Fibroblast of peridontal ligament (primary cell): Measurements from ENCODE around the gene ACOT7.
"Not testable (repeated sequence)": the region's sequence is repeated elsewhere in the genome, so short reads cannot be mapped to it uniquely, and the experiment has no call there.

Experiments
- DNase-seq: peaks from one replicate; pipeline ENCODE4 v3.0.0-alpha.2; 2010; ENCODE audit errors: extremely low read depth

ACOT7 gene

DNA sequence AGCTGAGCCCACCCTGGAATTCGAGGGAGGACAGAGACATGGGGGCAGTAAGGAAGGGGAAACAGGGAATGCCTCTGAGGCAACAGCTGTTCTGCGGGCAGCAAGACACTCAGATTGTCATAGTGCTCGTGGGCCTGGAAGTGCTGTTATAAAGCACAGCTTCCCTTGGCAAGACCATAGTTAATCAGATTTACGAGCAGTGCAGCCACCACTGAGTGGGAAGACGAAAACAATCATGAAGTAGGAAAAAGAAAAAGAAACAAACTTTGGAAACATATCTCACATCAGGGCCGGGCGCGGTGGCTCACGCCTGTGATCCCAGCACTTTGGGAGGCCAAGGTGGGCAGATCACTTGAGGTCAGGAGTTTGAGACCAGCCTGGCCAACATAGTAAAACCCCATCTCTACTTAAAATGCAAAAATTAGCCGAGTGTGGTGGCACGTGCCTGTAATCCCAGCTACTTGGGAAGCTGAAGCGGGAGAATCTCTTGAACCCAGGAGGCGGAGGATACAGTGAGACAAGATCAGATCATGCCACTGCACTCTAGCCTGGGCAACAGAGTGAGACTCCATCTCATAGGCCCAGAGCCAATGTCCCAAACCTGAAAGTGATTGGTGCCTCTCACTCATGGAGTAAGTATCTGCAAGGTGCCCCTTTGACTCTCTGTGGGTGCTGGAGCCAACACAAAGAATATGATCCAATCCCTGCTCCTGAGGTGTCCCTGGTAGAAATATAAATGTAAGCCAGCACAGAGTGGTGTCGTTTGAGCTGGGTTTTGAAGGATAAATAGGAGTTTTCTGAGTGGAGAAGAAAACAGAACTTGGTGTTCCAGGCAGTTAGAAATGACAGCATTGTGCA lies 77.1 kb downstream of the ACOT7 start:
- DNase-seq = no peak

DNA sequence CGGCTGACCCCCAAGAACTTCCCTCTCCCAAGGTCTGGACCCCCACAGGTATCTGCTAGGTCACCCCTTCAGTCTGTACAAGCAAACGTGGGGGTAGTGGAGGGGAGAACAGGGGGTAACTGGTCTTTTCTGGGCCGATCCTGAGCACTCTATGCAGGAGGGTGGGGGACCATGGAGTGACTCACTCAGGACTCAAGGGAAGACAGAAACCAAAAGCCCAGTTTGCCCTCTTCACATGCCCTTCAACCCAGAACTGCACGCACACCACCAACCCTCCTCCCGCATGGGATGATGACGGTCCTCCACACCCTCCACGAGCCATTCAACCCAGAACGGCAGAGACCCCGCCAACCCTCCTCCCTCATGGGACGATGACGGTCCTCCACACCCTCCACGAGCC lies 79.1 kb downstream of the ACOT7 start:
- DNase-seq = no peak

DNA sequence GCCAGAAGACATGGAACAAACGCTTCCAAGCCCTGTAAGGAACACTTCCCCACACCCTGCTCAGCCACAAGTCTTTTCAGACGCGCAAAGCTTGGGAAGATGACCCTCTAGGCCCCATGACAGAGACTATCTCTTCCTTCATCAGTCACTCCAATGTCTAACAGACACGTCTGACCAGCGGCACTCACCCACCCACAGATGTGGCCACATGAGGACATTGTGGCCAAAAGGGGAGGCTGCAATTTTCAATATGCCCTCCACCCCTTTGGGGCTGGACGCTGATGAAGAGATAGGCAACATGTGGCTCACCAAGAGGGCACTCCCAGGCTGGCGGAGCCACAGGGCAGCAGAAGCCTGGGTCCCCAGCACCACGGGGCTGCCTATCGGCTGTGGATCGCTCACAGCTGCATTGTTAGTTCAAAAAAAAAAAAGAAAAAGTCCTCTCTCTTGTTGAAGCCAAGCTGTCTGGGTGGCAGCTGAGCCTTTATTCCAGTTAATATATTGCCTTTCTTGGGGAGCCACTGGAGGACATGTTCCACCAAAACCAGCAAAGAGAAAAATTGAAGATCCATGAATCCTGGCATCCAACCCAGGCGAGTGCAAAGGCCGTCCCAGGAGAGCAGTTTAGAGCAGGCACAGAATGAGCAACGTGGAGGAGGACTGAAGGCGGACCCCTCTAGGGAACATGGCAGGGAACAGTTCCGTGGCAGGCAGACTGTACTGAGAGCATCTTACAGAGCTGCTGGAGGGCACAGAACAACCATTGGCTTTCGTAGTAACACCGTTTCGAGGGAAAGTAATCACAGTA lies 80.0 kb downstream of the ACOT7 start:
- DNase-seq = no peak

DNA sequence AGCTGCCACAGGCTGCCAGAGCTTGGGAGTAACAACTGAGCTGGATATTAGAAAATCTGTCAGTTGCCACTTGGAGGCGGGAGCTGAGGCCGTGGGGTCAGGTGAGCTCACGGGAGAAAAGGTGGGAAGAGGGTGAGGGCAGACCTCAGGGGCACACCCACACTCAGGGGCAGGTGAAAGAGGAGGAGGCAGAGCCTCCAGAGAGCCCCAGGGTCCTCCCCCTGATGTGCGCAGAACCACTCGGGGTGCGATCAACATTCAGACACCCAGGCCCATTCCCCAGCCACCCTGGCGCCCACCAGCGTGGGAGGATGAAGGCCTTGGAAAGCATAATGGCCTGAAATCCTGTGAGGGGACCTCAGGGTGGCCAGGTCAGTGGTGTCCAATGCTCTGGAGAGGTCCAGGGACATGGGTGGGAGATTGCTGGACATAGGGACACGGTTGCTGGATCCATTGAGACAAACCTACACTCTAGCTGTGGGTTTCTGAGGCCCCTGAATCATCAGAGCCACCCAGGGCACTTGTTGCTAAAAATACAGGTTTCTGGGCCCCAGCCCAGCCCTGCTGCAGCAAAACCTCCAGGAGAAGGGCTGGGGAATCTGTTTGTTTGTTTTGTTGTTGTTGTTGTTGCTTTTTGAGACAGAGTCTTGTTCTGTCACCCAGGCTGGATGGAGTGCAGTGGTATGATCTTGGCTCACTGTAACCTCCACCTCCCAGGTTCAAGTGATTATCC lies 83.3 kb downstream of the ACOT7 start:
- DNase-seq = no peak

DNA sequence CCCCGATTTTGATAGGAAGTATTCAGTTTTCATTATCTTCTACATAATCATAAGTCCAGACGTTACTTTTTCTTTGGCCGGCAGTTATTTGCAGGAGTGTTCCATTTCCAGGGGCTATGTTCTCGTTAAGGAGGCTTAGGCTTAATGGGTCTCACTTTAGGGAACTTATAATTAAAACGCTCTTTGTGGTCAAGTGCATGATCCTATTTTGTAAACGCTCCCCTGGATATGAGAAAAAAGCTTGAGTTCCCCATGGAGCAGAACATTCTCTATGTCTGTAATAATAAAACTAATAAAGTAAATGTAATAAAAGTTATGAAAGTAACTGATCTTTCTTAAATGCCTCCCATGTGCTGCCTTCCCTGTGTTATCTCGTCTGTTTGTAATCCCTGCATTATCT lies 84.0 kb downstream of the ACOT7 start:
- no peak for DNase-seq

DNA sequence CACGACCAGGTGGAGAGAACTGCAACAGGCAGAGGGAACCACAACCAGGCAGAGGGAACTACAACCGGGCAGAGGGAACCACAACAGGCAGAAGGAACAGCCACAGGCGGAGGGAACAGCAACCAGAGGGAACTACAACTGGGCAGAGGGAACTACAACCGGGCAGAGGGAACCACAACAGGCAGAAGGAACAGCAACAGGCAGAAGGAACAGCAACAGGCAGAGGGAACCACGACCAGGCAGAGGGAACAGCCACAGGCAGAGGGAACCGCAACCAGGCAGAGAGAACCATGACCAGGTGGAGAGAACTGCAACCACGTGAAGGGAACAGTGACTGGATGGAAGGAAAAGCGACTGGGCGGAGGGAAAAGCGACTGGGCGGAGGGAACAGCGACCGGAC lies 85.1 kb downstream of the ACOT7 start:
- no peak for DNase-seq

DNA sequence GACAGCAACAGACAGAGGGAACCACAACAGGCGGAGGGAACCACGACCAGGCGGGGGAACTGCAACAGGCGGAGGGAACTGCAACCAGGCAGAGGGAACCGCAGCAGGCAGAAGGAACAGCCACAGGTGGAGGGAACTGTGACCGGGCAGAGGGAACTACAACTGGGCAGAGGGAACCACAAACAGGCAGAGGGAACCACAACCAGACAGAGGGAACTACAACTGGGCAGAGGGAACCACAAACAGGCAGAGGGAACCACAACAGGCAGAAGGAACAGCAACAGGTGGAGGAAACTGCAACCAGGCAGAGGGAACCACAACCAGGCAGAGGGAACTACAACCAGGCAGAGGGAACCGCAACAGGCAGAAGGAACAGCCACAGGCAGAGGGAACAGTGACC lies 85.9 kb downstream of the ACOT7 start:
- not testable (repeated sequence) for DNase-seq

DNA sequence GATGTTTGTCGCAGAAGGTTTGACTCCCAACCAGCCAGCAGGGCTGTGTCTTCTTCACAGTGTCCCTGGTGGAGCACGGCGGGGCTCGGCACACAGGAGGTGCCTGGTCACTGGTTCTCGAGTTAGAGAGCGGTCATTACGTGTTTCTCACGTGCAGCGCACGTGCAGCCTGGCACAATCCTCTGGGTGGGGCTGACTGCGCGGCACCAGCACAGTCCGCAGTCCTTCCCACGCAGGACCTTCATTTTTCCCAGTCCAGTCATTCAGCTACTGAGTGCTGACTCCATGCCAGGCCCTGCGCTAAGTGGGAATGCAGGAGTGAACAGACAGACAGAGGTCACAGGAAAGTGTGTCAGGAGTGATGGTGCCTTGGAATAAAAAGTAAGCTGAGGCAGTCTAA lies 86.5 kb downstream of the ACOT7 start:
- no peak for DNase-seq

DNA sequence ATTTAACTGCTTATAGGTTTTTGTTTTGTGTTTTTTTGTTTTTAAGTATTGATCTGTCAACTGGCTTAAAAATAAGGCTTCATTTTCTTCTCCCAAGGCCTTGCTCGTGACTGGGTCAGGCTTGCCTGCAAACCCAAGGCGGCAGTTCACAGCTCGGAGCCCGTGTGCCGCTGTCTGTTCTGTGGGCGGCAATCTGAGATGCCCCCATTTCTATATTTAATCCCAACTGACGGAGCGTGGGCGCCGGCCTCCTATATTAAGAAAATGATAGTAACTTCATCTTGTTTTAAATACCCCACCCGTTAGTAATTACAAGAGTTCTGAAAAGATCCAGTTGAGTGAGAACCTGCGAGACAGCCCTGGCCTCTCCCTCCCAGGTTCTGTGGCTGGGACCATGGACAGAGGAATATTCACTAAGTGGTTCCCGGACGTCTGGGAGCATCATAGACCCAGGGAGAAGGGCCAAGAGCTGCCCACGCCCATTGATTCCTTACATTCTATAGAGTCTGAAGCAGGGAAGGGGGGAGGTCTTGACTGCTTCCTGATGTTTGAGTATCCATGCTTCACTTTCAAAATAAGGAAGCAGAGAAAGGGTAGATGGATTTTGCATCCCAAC lies 90.1 kb downstream of the ACOT7 start:
- peak; percentile 8 for DNase-seq

DNA sequence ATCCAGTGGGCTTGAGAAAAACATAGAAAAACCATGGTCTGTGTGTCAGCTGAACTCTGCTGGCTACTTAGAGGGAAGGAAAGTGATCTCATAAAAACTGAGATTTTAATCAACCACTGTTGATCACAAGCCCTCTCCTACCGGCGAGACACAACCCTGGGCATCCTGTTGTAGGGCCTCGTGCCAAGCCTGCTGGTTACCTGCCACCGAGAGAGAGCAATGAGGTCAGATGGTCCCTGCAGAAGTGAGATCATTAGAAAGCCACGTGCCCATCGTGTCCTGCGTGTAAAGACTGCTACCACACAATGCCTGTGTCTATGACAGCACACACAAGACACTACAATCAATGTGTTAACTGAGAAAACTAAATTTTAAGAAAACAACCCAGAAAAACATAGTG lies 91.0 kb downstream of the ACOT7 start:
- no peak for DNase-seq

DNA sequence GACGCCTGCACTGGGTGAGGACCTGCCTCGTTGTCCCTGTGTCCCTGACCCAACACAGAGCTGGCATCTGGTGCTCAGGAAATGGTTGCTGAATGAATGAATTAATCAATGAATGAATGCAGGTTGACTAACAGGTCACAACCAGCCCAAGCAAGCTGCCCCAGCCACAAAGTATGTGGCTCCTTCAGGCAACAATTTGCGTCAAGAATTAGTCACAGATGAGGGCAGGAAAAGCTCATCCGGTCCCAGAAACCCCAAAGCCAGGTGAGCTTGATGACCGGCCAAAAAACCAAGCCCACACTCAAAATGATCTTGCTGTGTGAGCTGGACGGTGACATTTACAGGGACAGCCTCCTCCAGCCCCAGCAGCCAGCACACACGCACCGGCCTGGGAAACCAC lies 92.0 kb downstream of the ACOT7 start:
- no peak for DNase-seq

DNA sequence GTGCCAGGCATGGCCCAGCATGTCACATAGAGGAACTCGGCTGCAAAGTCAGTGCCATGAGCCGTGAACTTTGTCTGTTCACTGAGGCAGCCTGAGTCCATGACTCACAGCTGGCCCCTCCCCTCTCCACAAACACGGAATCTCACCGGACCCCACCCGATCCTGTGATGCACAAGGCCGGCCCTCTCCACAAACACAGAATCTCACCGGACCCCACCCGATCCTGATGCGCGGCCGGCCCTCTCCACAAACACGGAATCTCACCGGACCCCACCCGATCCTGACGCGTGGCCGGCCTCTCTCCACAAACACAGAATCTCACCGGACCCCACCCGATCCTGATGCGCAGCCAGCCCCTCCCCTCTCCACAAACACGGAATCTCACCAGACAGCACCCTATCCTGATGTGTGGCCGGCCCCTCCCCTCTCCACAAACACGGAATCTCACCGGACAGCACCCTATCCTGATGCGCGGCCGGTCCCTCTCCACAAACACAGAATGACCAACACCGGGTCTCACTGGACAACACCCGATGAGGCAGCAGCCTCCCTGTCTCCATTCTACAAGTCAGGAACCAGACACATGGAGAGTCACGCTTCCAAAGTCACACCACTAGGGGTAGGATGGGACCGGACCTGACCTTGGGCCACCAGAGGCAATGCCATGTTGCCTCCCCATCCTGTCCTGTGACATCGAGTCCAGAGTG lies 93.1 kb downstream of the ACOT7 start:
- DNase-seq = no peak

DNA sequence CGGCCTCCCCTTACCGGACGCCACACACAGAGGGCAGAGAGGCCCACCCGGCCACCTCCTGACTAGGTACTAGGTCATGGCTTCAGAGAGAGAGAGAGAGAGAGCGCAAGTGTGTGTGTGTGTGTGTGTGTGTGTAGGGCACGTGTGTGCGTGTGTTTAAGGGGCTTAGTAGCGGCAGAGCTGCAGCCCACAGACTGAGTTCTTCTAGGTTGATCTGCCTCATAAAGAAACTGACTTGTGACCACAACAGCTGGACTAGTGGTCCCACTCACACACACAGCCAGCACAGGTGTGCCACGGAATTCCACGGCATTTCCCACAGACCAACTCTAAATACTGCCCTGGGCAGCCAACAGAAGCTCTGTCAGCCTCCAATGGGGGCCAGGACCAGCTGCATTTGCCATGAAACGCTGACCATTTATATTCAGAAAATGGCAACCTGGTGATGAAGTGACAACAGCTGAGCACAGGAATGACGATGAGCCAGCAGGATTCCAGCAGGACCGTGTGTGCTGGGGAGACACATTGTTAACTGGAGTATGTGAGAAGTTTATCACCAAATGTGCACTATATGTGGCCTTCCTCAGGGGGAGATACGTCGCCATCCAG lies 93.9 kb downstream of the ACOT7 start:
- no peak for DNase-seq

DNA sequence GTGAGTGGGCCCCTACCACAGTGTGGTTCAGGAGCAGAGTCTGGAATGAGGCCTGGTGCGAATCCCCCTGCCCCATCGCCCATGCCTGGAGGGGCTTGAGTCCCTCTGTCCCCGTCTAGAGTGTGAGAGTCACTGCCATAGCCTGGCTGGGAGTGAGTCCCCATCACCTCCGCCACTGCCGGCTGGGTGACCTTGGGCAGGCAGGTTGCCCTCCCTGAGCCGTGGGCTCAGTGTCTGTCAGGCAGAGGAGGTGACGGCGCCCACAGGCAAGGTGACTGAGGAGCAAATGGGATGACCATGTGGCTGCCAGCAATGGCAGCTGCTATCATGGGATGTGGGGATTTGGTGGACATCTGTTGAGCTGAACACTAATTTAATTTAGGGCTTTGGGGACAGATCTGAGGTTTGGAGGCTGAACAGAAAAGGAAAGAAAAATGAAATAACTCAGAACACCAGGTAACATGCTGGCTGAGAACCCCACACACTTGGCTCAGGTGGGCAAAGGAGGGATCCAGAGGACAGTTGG lies 94.6 kb downstream of the ACOT7 start:
- DNase-seq = no peak

DNA sequence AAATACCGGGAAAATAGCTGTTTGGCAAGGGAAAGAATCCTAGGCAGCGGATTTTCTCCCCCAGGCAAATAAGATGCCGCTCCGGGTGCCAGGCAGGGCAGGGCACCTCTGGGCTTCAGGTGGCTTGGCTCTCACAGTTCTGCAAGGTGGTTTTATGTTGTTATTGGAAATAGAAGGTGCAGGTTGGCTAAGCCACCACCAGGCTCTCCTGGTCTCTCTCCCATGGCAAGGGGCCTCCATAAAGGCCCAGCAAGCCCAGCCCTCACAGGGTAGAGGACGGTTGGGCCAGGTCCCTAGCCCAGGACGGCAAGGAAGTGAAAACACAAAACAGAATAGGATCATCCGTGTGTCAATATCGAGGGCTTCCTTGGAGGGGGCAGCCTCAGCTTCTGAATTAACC lies 95.0 kb downstream of the ACOT7 start:
- DNase-seq = no peak

DNA sequence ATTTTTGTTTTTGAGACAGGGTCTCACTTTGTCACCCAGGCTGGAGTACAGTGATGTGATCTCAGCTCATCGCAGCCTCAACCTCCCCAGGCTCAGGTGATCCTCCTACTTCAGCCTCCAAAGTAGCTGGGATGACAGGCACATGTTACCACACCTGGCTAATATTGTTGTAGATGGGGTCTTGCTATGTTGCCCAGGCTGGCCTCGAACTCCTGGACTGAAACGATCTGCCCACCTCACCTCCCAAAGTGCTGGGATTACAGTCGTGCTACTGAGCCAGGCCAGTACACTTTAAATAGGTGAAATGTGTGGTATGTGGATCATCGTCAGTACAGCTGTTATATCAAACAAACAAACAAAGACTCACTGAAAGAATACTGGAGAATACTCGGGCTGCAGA lies 97.7 kb downstream of the ACOT7 start:
- DNase-seq = no peak

DNA sequence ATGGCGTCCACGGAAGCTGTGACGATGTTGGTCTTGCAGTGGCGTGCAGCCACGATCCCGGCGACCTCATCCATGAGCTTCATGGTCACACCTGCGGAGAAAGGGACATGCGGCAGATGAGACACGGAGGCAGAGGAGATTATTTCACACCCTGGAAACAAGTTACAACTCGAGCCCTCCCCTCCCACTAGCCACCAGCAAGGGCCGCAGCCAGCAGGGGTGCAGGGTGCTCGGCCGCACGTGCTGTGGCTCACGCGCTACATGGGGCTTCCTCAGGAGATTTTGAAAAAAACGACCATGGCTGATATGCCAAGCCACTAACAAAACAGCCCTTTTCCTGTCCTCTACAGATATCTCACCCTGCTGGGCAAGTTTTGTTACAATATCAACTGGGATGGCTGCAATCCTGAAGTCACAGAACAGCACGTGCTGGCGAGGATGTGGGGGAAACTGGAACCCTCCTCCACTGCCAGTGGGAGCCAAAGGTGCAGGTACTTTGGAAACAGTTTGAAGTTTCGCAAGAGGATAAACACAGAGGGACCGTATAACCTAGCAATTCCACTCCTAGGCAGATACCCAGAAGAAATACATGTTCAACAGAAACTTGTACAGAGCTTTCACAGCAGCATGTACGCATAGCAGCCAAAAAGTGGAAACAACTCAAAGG lies 98.5 kb downstream of the ACOT7 start:
- no peak for DNase-seq

DNA sequence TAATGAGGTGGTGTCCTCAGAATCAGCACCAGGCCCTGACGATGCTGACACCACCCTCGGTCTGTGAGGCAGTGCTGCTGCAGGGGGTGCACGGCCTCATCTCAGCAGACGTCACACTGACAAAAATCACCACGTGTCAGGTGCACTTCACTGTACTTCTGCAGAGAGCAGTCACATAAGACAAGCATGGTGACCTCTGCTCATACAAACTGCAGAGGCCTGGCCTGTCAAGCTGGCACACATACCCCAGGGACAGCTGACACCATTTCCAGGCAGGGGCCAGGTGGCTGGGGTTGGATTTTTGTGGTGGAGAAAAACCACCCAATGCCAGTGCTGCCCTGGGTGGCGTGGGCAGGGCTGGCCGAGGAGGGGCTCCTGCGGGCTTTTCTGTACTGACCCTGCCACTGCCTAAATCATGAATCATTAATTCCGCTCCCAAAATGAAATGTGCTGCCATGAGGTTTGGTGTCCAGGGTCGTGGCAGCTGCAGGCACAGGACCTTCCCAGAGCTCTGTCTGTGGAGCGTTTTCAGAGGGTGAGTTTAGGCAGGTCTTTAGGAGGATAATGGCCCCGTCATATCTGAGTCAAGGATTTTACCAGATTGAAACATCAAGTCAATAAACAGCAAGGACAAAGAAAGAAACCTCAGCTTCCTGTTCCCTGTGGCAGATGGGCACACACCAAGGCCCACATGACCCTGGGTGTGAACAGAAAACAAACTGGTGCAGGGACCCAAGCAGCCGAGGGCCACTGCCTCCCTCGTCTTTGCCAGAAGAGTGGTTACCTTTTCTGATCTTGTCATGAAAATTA lies 99.3 kb downstream of the ACOT7 start:
- no peak for DNase-seq

DNA sequence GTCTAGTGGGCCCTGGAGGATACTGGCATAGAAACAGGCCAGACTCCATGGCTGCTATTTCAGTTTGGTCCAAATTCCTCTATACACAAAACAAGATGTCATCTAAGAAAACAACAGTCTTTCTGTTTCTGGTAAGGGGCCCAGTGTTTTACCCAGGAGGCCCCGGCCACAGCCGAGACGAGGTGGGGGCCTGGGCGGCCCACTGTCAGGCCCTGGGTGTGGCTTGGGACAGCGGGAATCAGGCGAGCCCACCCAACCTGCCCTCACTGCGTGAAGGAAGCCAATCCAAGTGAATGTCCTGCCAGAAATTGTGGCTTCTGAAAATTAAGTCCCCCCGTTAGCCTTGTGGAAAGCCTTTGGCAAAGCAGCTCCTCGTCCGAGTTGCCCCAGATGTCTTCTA lies 101.5 kb downstream of the ACOT7 start:
- no peak for DNase-seq
